ENCODE data around the gene PDSS1.
"Not testable (repeated sequence)": the region's sequence is repeated elsewhere in the genome, so short reads cannot be mapped to it uniquely, and the experiment has no call there.

Gene PDSS1

GRCh38 chr10:26697163-26697921, at the start of gene PDSS1:
Gene PDSS1 (plus strand): TSS chr10:26697701. CDS start chr10:26697712, 11 bp downstream.
- DNase-seq, result peak in 1 of 2 experiments; percentile 17

- DNase-seq, result not testable (repeated sequence)
Measured at GRCh38 chr10:26648245-26648636, 49.3 kb upstream of the PDSS1 start.

- no peak for DNase-seq
Measured at GRCh38 chr10:26650406-26650805, 47.1 kb upstream of the PDSS1 start.

GRCh38 chr10:26651476-26651875, 46.0 kb upstream of the PDSS1 start:
- DNase-seq, result not testable (repeated sequence)

- DNase-seq, result no peak
Measured at GRCh38 chr10:26653004-26653403, 44.5 kb upstream of the PDSS1 start.

- no peak for DNase-seq
Measured at GRCh38 chr10:26655746-26656145, 41.8 kb upstream of the PDSS1 start.

GRCh38 chr10:26662864-26663263, 34.6 kb upstream of the PDSS1 start:
- no peak for DNase-seq

GRCh38 chr10:26665080-26666048, 32.1 kb upstream of the PDSS1 start:
- DNase-seq, result no peak

GRCh38 chr10:26675873-26676257, 21.6 kb upstream of the PDSS1 start:
- no peak for DNase-seq

GRCh38 chr10:26679588-26679987, 17.9 kb upstream of the PDSS1 start:
- DNase-seq, result no peak

- no peak for DNase-seq
Measured at GRCh38 chr10:26681076-26681475, 16.4 kb upstream of the PDSS1 start.

GRCh38 chr10:26681971-26682370, 15.5 kb upstream of the PDSS1 start:
- not testable (repeated sequence) for DNase-seq

- no peak for DNase-seq
Measured at GRCh38 chr10:26682931-26683330, 14.6 kb upstream of the PDSS1 start.

GRCh38 chr10:26684667-26685264, 12.7 kb upstream of the PDSS1 start:
- DNase-seq, result not testable (repeated sequence)

- DNase-seq, result no peak
Measured at GRCh38 chr10:26685441-26685840, 12.1 kb upstream of the PDSS1 start.

- DNase-seq, result no peak
Measured at GRCh38 chr10:26689399-26689798, 8.1 kb upstream of the PDSS1 start.

GRCh38 chr10:26690731-26691475, 6.6 kb upstream of the PDSS1 start:
- DNase-seq, result no peak

- DNase-seq, result not testable (repeated sequence)
Measured at GRCh38 chr10:26694536-26694935, 3.0 kb upstream of the PDSS1 start.

- DNase-seq, result no peak
Measured at GRCh38 chr10:26696786-26697162, 727 bp upstream of the PDSS1 start.

GRCh38 chr10:26697922-26698608, 564 bp downstream of the PDSS1 start:
- no peak for DNase-seq

GRCh38 chr10:26698909-26699308, 1.4 kb downstream of the PDSS1 start:
- no peak for DNase-seq

GRCh38 chr10:26699631-26700030, 2.1 kb downstream of the PDSS1 start:
- DNase-seq, result no peak

Measured in NCI-H1930 (cell line).